ENCODE results near the gene TRIM14. TPM values are rescaled to one million over a fixed set of nuclear protein-coding genes. Genes with fewer than 3 reads are reported as not detected.

Gene TRIM14
- total and polyA plus RNA-seq, 2 donors from 2014 or later = 11.3 to 26.3 TPM

DNA sequence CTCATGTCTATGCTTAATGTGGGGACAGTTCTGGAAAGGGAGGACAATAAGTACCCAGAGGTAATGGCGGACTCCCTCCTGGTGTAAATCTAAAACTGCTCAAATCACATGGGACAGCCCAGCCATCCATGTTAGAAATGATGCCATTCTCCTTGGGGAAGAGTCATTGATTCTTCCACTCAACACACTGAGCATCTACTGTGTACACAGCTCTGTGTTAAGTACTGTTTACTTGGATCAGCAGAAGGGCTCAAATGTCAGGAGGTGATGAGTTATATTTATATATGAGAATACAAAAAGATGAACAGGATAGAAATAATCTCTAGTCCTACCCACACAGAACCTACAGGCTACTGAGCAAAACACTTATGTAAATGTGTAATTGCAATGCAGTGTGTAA, 94.3 kb downstream of the TRIM14 start:
- Histone ChIP-seq H3K36me3 (ENCODE audit: control insufficient read depth in 2 of 3, insufficient read depth in 3 of 3, low read length in 3 of 3) (peaks cover 0 to 4% (median 0%) of the 10 kb centered on the region in 3 donors), H3K9me3 (ENCODE audit: control insufficient read depth in 2 of 3, insufficient read depth in 1 of 3, low read length in 3 of 3) (no peaks in the 10 kb centered on the region), H3K9ac (ENCODE audit: low read length in 3 of 3) (no peak overlapping the region), H3K27ac (ENCODE audit: low read depth in 2 of 2, low read length in 2 of 2) (no peak overlapping the region), H3K27me3 (ENCODE audit: control insufficient read depth, insufficient read depth, low read length) (no peaks in the 10 kb centered on the region), H3K4me3 (ENCODE audit: low read length in 3 of 3) (no peak overlapping the region), H3K4me1 (ENCODE audit: control insufficient read depth in 2 of 3, insufficient read depth in 2 of 3, low read depth in 1 of 3, low read length in 3 of 3) (no peaks in the 10 kb centered on the region)
- TF ChIP-seq CTCF (IDR thresholded peaks at IDR 0.05; ENCODE audit: borderline replicate concordance, extremely low read depth, insufficient read depth) = no peak
- FAIRE-seq = no peak
- no peak for DNase-seq
- intact Hi-C loops (cut with DNase I) = no loop called here

GRCh38 chr9:98022447-98022846, 96.6 kb downstream of the TRIM14 start:
- no peak for TF ChIP-seq CTCF (IDR thresholded peaks at IDR 0.05; ENCODE audit: borderline replicate concordance, extremely low read depth, insufficient read depth)
- Histone ChIP-seq H3K9ac (ENCODE audit: low read length in 3 of 3) (no peak overlapping the region), H3K27me3 (ENCODE audit: control insufficient read depth, insufficient read depth, low read length) (no peaks in the 10 kb centered on the region), H3K4me3 (ENCODE audit: low read length in 3 of 3) (no peak overlapping the region), H3K27ac (ENCODE audit: low read depth in 2 of 2, low read length in 2 of 2) (no peak overlapping the region), H3K36me3 (ENCODE audit: control insufficient read depth in 2 of 3, insufficient read depth in 3 of 3, low read length in 3 of 3) (peaks cover 0 to 18% (median 6%) of the 10 kb centered on the region in 3 donors), H3K4me1 (ENCODE audit: control insufficient read depth in 2 of 3, insufficient read depth in 2 of 3, low read depth in 1 of 3, low read length in 3 of 3) (no peaks in the 10 kb centered on the region), H3K9me3 (ENCODE audit: control insufficient read depth in 2 of 3, insufficient read depth in 1 of 3, low read length in 3 of 3) (no peaks in the 10 kb centered on the region)
- DNase-seq (no peak), FAIRE-seq (no peak)
- intact Hi-C loops (cut with DNase I) = no loop called here

DNA sequence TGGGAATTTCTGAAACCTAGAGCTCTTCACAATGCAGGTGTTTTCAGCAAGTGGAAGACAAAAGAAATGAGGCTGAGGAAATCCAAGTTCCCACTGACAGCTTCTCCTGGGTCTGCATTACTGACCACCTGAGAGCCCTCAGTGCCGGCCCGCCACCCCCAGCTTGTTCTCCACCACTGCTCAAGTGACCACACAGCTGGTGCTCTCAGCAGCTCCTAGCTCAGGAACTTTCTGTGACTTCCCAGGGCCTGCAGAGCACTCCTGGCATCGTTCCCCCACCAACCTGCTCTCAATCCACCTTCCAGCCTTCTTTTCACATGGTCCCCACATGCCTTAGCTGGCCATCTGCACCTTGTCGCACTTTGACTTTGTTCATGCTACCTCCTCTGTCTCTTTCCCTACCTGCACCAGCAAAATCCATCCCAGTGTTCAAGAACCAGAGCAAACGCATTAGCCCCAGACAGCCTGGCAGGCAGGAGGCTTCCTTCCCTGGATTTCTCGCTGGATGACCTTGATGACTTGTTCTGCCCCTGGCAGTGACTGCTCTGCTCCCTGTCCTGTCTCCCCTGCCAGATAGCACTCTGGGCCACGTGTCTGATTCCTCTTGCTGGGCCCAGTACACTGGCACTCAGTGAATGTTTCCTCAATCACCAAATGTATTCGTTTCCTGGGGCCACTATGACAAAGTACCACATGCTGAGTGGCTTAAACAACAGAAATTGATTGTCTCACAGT, 97.5 kb downstream of the TRIM14 start:
- H3K9ac ChIP-seq (ENCODE audit: low read length in 3 of 3) = no peak overlapping the region
- intact Hi-C loops (cut with DNase I) = no loop called here
- H3K27ac ChIP-seq (ENCODE audit: low read depth in 2 of 2, low read length in 2 of 2) = no peak overlapping the region
- no peaks in the 10 kb centered on the region for H3K27me3 ChIP-seq (ENCODE audit: control insufficient read depth, insufficient read depth, low read length)
- H3K36me3 ChIP-seq (ENCODE audit: control insufficient read depth in 2 of 3, insufficient read depth in 3 of 3, low read length in 3 of 3) = peaks cover 0 to 22% (median 6%) of the 10 kb centered on the region in 3 donors
- no peaks in the 10 kb centered on the region for H3K9me3 ChIP-seq (ENCODE audit: control insufficient read depth in 2 of 3, insufficient read depth in 1 of 3, low read length in 3 of 3)
- no peak overlapping the region for H3K4me3 ChIP-seq (ENCODE audit: low read length in 3 of 3)
- H3K4me1 ChIP-seq (ENCODE audit: control insufficient read depth in 2 of 3, insufficient read depth in 2 of 3, low read depth in 1 of 3, low read length in 3 of 3) = no peaks in the 10 kb centered on the region
- no peak for TF ChIP-seq CTCF (IDR thresholded peaks at IDR 0.05; ENCODE audit: borderline replicate concordance, extremely low read depth, insufficient read depth)
- FAIRE-seq (no peak), DNase-seq (no peak)

Data from kidney (tissue), 14 donors.